Measurements from ENCODE around the gene SBF1.

GRCh38 chr22:50468626-50469025 lies 6.2 kb downstream of the SBF1 start:
- TF ChIP-seq CTCF (IDR thresholded peaks at IDR 0.05) (no peak), EP300 (IDR thresholded peaks at IDR 0.05) (no peak), POLR2A (IDR thresholded peaks at IDR 0.05) (no peak), POLR2AphosphoS5 (IDR thresholded peaks at IDR 0.05) (no peak)

Measured in gastroesophageal sphincter (tissue), 3 donors.